ENCODE results near the gene NFIX. TPM values are rescaled to one million over a fixed set of nuclear protein-coding genes. Genes with fewer than 3 reads are reported as not detected.

The NFIX gene
- polyA plus RNA-seq, 3 donors: 0.25 to 3.7 (median 0.90) TPM

GRCh38 chr19:13055213-13056051 is 60.2 kb downstream of the NFIX start:
- Mint-ChIP-seq H3K9me3 (peaks cover 0 to 4% (median 0%) of the 10 kb centered on the region in 7 donors), H3K27ac (no peak overlapping the region), H3K4me1 (peaks cover 15% of the 10 kb centered on the region), H3K36me3 (no peaks in the 10 kb centered on the region), H3K27me3 (ENCODE audit: low read depth in 3 of 3) (peaks cover 20 to 34% (median 21%) of the 10 kb centered on the region in 3 donors), H3K4me3 (no peak overlapping the region)
- Histone ChIP-seq H3K4me2 (replicated peaks; ENCODE audit: extremely low read depth, low read length, poor library complexity, severe bottlenecking) (no peak overlapping the region), H3K4me3 (replicated peaks in 1 of 3; ENCODE audit: low read depth in 2 of 3, low read length in 3 of 3) (no peak overlapping the region), H3K27me3 (ENCODE audit: control insufficient read depth in 2 of 2, insufficient read depth in 2 of 2, low read length in 2 of 2) (peaks cover 0 to 11% of the 10 kb centered on the region in 2 donors), H4K20me1 (ENCODE audit: insufficient read depth, low read length) (peaks cover 13% of the 10 kb centered on the region), H3K9me3 (replicated peaks in 1 of 2; ENCODE audit: control insufficient read depth in 1 of 2, insufficient read depth in 1 of 2, low read length in 2 of 2) (no peaks in the 10 kb centered on the region), H3K9ac (ENCODE audit: insufficient read depth, low read length, poor library complexity, severe bottlenecking) (no peak overlapping the region), H3K27ac (ENCODE audit: low read depth in 1 of 2, low read length in 2 of 2) (no peak overlapping the region), H3K4me1 (ENCODE audit: control insufficient read depth in 1 of 2, insufficient read depth in 2 of 2, low read length in 2 of 2) (peaks cover 8 to 12% of the 10 kb centered on the region in 2 donors), H3K36me3 (replicated peaks in 1 of 2; ENCODE audit: control insufficient read depth in 1 of 2, insufficient read depth in 2 of 2, low read length in 2 of 2) (no peaks in the 10 kb centered on the region), H3K79me2 (ENCODE audit: insufficient read depth, low read length) (no peaks in the 10 kb centered on the region), H2AFZ (ENCODE audit: insufficient read depth, low read depth, low read length, poor library complexity, severe bottlenecking) (no peak overlapping the region)
- intact Hi-C loops (cut with micrococcal nuclease): no loop called here
- no peak for TF ChIP-seq CTCF (IDR thresholded peaks at IDR 0.05)
- 52% methylated on average over 16 of the region's 29 CpGs for WGBS (ENCODE audit: insufficient coverage)
- DNase-seq: no peak

- no peak for DNase-seq
- Histone ChIP-seq H3K4me1 (ENCODE audit: control insufficient read depth in 1 of 2, insufficient read depth in 2 of 2, low read length in 2 of 2) (peaks cover 16 to 19% of the 10 kb centered on the region in 2 donors), H3K36me3 (replicated peaks in 1 of 2; ENCODE audit: control insufficient read depth in 1 of 2, insufficient read depth in 2 of 2, low read length in 2 of 2) (no peaks in the 10 kb centered on the region), H3K79me2 (ENCODE audit: insufficient read depth, low read length) (no peaks in the 10 kb centered on the region), H4K20me1 (ENCODE audit: insufficient read depth, low read length) (peaks cover 9% of the 10 kb centered on the region), H3K27ac (ENCODE audit: low read depth in 1 of 2, low read length in 2 of 2) (no peak overlapping the region), H3K27me3 (ENCODE audit: control insufficient read depth in 2 of 2, insufficient read depth in 2 of 2, low read length in 2 of 2) (peaks cover 0 to 14% of the 10 kb centered on the region in 2 donors), H3K9me3 (replicated peaks in 1 of 2; ENCODE audit: control insufficient read depth in 1 of 2, insufficient read depth in 1 of 2, low read length in 2 of 2) (no peaks in the 10 kb centered on the region), H2AFZ (ENCODE audit: insufficient read depth, low read depth, low read length, poor library complexity, severe bottlenecking) (no peak overlapping the region), H3K9ac (ENCODE audit: insufficient read depth, low read length, poor library complexity, severe bottlenecking) (no peak overlapping the region), H3K4me3 (replicated peaks in 1 of 3; ENCODE audit: low read depth in 2 of 3, low read length in 3 of 3) (no peak overlapping the region), H3K4me2 (replicated peaks; ENCODE audit: extremely low read depth, low read length, poor library complexity, severe bottlenecking) (no peak overlapping the region)
- no peaks in the 10 kb centered on the region for H3K36me3 Mint-ChIP-seq
- H3K27me3 Mint-ChIP-seq (ENCODE audit: low read depth in 3 of 3): peaks cover 24 to 37% (median 28%) of the 10 kb centered on the region in 3 donors
- H3K4me1 Mint-ChIP-seq: peaks cover 20% of the 10 kb centered on the region
- H3K4me3 Mint-ChIP-seq: no peak overlapping the region
- no peak overlapping the region for H3K27ac Mint-ChIP-seq
- WGBS (ENCODE audit: insufficient coverage): 70% methylated on average over 14 of the region's 17 CpGs
- H3K9me3 Mint-ChIP-seq: peaks cover 0 to 4% (median 0%) of the 10 kb centered on the region in 7 donors
- no peak for TF ChIP-seq CTCF (IDR thresholded peaks at IDR 0.05)
- intact Hi-C loops (cut with micrococcal nuclease): no loop called here
Measured at GRCh38 chr19:13056052-13056660, 60.9 kb downstream of the NFIX start.
